GM12874 (cell line): Measurements from ENCODE around the gene CTDSP2.

Experiments used
- CTCF ChIP-seq: IDR thresholded peaks from 2 replicates; pipeline ENCODE4 v1.5.1; 2011; ENCODE audit warnings: low read depth, mild to moderate bottlenecking, control low read depth, low read length, moderate library complexity; ENCODE audit not compliant: insufficient read depth

The CTDSP2 gene

GRCh38 chr12:57874166-57875108 is 27.9 kb upstream of the CTDSP2 start:
- TF ChIP-seq CTCF = no peak

GRCh38 chr12:57872362-57872761 is 25.8 kb upstream of the CTDSP2 start:
- TF ChIP-seq CTCF = no peak

GRCh38 chr12:57869927-57870318 is 23.4 kb upstream of the CTDSP2 start:
- TF ChIP-seq CTCF = no peak

- no peak for TF ChIP-seq CTCF
Observed at GRCh38 chr12:57869298-57869926, 22.9 kb upstream of the CTDSP2 start.

GRCh38 chr12:57868851-57869268 is 22.3 kb upstream of the CTDSP2 start:
- no peak for TF ChIP-seq CTCF

- no peak for TF ChIP-seq CTCF
Observed at GRCh38 chr12:57868221-57868620, 21.7 kb upstream of the CTDSP2 start.

GRCh38 chr12:57866308-57867019 is 19.9 kb upstream of the CTDSP2 start:
- no peak for TF ChIP-seq CTCF
